ENCODE results near the gene PCDH15. TPM values are rescaled to one million over a fixed set of nuclear protein-coding genes. Genes with fewer than 3 reads are reported as not detected.

The PCDH15 gene
- total and polyA plus RNA-seq, 4 donors = 20.7 to 46.8 (median 39.1) TPM

DNA sequence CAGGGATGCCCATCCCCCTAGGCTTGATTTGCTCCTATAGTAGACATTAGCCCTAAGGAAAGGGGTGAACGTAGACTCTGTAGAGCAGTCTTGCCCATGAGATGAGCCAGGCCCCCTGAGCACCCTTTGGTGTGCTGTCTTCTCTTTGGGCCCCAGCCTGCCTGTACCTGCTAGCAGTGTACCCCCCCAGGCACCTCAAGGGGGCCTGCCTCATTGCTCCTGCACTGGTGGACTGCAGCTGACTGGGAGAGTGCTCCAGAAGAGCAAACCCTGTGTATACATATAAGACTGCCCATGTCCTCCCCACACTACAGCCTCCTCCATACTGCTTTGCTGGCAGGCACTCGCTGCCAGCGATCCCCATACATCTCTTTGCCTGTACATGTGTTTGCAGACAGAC is 206.7 kb downstream of the PCDH15 start:
- no peak overlapping the region for H3K27ac ChIP-seq (ENCODE audit: low read depth, low read length)
- H3K27me3 ChIP-seq (ENCODE audit: control insufficient read depth, insufficient read depth, low read length) = no peaks in the 10 kb centered on the region
- no peaks in the 10 kb centered on the region for H3K36me3 ChIP-seq (ENCODE audit: control insufficient read depth, insufficient read depth, low read length)
- no peaks in the 10 kb centered on the region for H3K9me3 ChIP-seq (ENCODE audit: control insufficient read depth, insufficient read depth, low read length)
- no peaks in the 10 kb centered on the region for H3K4me1 ChIP-seq (ENCODE audit: control insufficient read depth, insufficient read depth, low read length)
- 98% methylated on average over 3 of the region's 3 CpGs for WGBS (ENCODE audit: insufficient coverage)
- DNase-seq (ENCODE audit: low read depth in 4 of 6, low spot score in 6 of 6) = no peak
- H3K4me3 ChIP-seq (ENCODE audit: low read depth, low read length) = no peak overlapping the region

DNA sequence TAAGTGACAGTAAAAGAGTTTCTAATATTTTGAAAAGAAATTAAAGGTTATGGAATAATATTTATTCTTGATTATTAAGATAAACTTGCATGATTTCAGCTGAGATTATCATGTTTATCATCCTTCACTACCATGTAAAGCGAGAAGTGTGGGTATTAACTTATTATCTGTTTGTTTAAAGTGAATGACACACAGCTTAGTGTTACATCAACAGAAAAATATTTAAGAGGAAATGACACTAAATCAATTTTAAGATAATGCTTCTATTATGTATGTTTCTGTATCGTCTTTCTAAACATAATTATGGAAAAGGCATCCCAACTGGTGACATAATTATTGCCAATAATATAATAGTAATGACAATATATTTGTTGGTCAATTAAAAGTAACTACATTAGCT is 213.1 kb downstream of the PCDH15 start:
- no peaks in the 10 kb centered on the region for H3K9me3 ChIP-seq (ENCODE audit: control insufficient read depth, insufficient read depth, low read length)
- no CpG with 5 or more reads among the region's 2 CpGs for WGBS (ENCODE audit: insufficient coverage)

DNA sequence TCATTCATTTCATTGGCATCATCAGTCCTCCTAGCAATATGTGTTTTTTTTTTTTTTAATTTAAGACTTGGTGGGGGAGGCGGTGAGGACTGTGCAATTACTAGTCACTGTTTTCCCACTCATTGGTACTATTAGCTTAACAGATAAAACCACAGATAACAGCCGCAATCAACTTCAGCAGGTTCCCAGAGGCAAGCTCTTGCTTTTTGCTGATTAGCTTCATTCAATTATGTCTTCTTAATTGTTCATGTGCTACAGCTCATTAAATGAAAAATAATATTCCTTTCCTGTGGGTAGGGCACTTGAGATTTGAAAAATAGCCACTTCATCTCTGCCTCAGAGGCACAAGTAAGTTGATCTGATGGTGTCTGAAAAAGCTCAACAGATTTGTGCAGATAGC is 215.5 kb downstream of the PCDH15 start:
- Histone ChIP-seq H3K27ac (ENCODE audit: low read depth, low read length) (no peak overlapping the region), H3K36me3 (ENCODE audit: control insufficient read depth, insufficient read depth, low read length) (no peaks in the 10 kb centered on the region), H3K9me3 (ENCODE audit: control insufficient read depth, insufficient read depth, low read length) (no peaks in the 10 kb centered on the region), H3K27me3 (ENCODE audit: control insufficient read depth, insufficient read depth, low read length) (no peaks in the 10 kb centered on the region), H3K4me3 (ENCODE audit: low read depth, low read length) (no peak overlapping the region), H3K4me1 (ENCODE audit: control insufficient read depth, insufficient read depth, low read length) (no peaks in the 10 kb centered on the region)
- DNase-seq (ENCODE audit: low read depth in 4 of 6, low spot score in 6 of 6) = peak in 3 of 6 donors; percentile 4 to 91 (median 15)
- no CpG with 5 or more reads among the region's 2 CpGs for WGBS (ENCODE audit: insufficient coverage)

More for the DNA sequence above, 213.1 kb downstream of the PCDH15 start:
- DNase-seq (ENCODE audit: low read depth in 4 of 6, low spot score in 6 of 6) = no peak
- Histone ChIP-seq H3K4me1 (ENCODE audit: control insufficient read depth, insufficient read depth, low read length) (no peaks in the 10 kb centered on the region), H3K27ac (ENCODE audit: low read depth, low read length) (no peak overlapping the region), H3K27me3 (ENCODE audit: control insufficient read depth, insufficient read depth, low read length) (no peaks in the 10 kb centered on the region), H3K4me3 (ENCODE audit: low read depth, low read length) (no peak overlapping the region), H3K36me3 (ENCODE audit: control insufficient read depth, insufficient read depth, low read length) (no peaks in the 10 kb centered on the region)

DNA sequence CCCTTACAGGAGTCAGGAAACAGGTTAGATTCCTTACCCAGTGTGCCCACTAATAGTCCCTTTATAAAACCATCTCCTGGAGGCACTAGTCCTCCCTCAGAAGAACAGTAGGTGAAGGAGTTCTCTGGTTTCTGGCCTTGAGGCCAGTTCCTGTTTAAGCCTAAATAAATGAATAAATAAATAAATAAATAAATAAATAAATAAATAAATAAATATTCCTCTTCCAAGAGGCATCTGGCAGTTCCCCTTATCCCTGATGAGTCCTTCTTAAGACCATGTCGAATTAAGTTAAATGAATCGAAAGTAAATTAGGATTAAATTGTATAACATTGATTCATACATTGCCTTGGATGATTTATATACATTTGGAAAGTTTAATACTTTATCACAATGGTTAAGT is 223.3 kb downstream of the PCDH15 start:
- no peaks in the 10 kb centered on the region for H3K27me3 ChIP-seq (ENCODE audit: control insufficient read depth, insufficient read depth, low read length)
- peaks cover 2% of the 10 kb centered on the region for H3K9me3 ChIP-seq (ENCODE audit: control insufficient read depth, insufficient read depth, low read length)
- WGBS (ENCODE audit: insufficient coverage) = no CpG with 5 or more reads among the region's 2 CpGs
- DNase-seq (ENCODE audit: low read depth in 4 of 6, low spot score in 6 of 6) = no peak
- H3K27ac ChIP-seq (ENCODE audit: low read depth, low read length) = no peak overlapping the region
- H3K36me3 ChIP-seq (ENCODE audit: control insufficient read depth, insufficient read depth, low read length) = no peaks in the 10 kb centered on the region
- H3K4me3 ChIP-seq (ENCODE audit: low read depth, low read length) = no peak overlapping the region
- H3K4me1 ChIP-seq (ENCODE audit: control insufficient read depth, insufficient read depth, low read length) = no peaks in the 10 kb centered on the region

DNA sequence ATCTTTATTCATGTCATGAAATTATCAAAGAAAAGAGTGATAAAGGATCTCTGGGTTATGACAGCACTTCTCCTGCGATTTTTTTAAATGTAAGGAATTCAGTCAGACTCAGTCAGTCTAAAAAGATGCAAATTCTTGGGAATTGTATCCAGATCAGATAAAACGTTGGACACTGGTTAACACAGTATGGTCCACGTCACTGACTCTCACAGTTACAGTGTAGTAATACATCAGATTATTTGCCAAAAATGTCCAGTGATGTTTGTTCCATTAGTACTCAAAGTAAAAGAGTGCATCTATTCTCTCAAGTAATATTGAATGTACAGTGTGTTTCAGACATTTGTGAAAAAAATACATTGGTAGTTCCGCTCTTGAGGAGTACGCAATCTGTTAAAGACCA is 224.5 kb downstream of the PCDH15 start:
- no peak for DNase-seq (ENCODE audit: low read depth in 4 of 6, low spot score in 6 of 6)
- H3K9me3 ChIP-seq (ENCODE audit: control insufficient read depth, insufficient read depth, low read length) = peaks cover 2% of the 10 kb centered on the region
- H3K4me1 ChIP-seq (ENCODE audit: control insufficient read depth, insufficient read depth, low read length) = no peaks in the 10 kb centered on the region
- H3K27me3 ChIP-seq (ENCODE audit: control insufficient read depth, insufficient read depth, low read length) = no peaks in the 10 kb centered on the region
- H3K4me3 ChIP-seq (ENCODE audit: low read depth, low read length) = no peak overlapping the region
- no peak overlapping the region for H3K27ac ChIP-seq (ENCODE audit: low read depth, low read length)
- H3K36me3 ChIP-seq (ENCODE audit: control insufficient read depth, insufficient read depth, low read length) = no peaks in the 10 kb centered on the region
- WGBS (ENCODE audit: insufficient coverage) = 92% methylated on average over 3 of the region's 5 CpGs

DNA sequence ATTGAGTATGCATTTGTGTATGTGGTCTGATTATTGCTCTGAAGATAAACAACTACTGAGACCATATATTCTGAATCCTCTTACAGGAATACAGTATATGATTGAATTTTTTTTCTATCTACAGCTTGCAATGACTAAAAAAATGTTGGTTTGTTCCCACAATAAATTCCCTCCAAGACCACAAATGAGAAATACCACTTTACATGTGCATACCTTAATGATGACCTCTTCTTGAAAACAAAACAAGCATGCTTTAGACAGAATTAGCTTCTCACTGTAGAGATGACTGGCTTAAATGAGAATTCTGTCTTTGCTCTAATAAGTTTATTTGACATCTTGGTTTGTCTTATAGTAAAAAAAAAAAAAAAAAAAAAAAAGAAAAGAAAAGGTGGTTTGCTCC is 241.5 kb downstream of the PCDH15 start:
- Histone ChIP-seq H3K27ac (ENCODE audit: low read depth, low read length) (no peak overlapping the region), H3K9me3 (ENCODE audit: control insufficient read depth, insufficient read depth, low read length) (no peaks in the 10 kb centered on the region), H3K27me3 (ENCODE audit: control insufficient read depth, insufficient read depth, low read length) (no peaks in the 10 kb centered on the region), H3K36me3 (ENCODE audit: control insufficient read depth, insufficient read depth, low read length) (no peaks in the 10 kb centered on the region), H3K4me3 (ENCODE audit: low read depth, low read length) (no peak overlapping the region), H3K4me1 (ENCODE audit: control insufficient read depth, insufficient read depth, low read length) (no peaks in the 10 kb centered on the region)
- DNase-seq (ENCODE audit: low read depth in 4 of 6, low spot score in 6 of 6) = no peak

DNA sequence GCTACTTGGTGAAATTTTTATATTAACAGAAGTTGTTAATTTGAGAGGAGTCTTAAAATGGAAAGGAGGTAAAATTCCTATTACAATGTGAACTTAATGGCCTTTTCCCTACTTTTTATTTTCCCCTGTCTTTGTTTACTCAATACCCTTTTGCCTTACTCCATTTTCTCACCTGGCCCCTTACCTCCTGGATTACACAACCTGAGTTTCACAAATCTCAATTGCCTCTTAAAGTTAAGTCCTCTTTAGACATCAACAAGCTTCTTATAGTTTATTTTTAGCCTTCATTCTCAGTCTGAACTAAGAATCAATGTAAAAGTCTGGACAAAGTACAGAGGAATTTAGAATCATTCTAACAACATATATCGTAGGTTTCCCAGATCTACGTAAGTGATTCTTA is 247.0 kb downstream of the PCDH15 start:
- no peaks in the 10 kb centered on the region for H3K4me1 ChIP-seq (ENCODE audit: control insufficient read depth, insufficient read depth, low read length)
- no peaks in the 10 kb centered on the region for H3K36me3 ChIP-seq (ENCODE audit: control insufficient read depth, insufficient read depth, low read length)
- H3K4me3 ChIP-seq (ENCODE audit: low read depth, low read length) = no peak overlapping the region
- no peak for DNase-seq (ENCODE audit: low read depth in 4 of 6, low spot score in 6 of 6)
- no peaks in the 10 kb centered on the region for H3K9me3 ChIP-seq (ENCODE audit: control insufficient read depth, insufficient read depth, low read length)
- WGBS (ENCODE audit: insufficient coverage) = no CpG with 5 or more reads among the region's 2 CpGs
- H3K27me3 ChIP-seq (ENCODE audit: control insufficient read depth, insufficient read depth, low read length) = no peaks in the 10 kb centered on the region
- no peak overlapping the region for H3K27ac ChIP-seq (ENCODE audit: low read depth, low read length)

DNA sequence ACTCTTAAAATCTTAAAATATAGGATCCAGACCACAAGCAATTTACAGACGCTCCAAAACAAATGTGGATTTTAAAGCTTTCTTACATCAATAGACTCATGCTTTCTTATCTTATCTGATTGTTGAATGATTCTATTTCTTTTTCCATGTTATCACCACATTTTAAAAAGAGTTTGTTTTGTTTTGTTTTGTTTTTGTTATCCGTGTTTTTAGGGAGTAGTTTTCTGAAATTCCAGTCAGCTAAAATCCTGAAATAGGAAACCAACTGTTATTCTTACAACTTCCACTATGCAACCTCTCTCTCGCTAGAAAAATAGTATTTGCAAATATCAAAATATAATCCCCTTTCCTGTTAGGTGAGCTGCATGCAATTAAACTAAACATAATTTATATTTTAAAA is 251.0 kb downstream of the PCDH15 start:
- Histone ChIP-seq H3K36me3 (ENCODE audit: control insufficient read depth, insufficient read depth, low read length) (no peaks in the 10 kb centered on the region), H3K9me3 (ENCODE audit: control insufficient read depth, insufficient read depth, low read length) (no peaks in the 10 kb centered on the region), H3K27me3 (ENCODE audit: control insufficient read depth, insufficient read depth, low read length) (no peaks in the 10 kb centered on the region), H3K4me3 (ENCODE audit: low read depth, low read length) (no peak overlapping the region), H3K4me1 (ENCODE audit: control insufficient read depth, insufficient read depth, low read length) (no peaks in the 10 kb centered on the region), H3K27ac (ENCODE audit: low read depth, low read length) (no peak overlapping the region)
- WGBS (ENCODE audit: insufficient coverage) = no CpG with 5 or more reads among the region's 3 CpGs
- no peak for DNase-seq (ENCODE audit: low read depth in 4 of 6, low spot score in 6 of 6)

DNA sequence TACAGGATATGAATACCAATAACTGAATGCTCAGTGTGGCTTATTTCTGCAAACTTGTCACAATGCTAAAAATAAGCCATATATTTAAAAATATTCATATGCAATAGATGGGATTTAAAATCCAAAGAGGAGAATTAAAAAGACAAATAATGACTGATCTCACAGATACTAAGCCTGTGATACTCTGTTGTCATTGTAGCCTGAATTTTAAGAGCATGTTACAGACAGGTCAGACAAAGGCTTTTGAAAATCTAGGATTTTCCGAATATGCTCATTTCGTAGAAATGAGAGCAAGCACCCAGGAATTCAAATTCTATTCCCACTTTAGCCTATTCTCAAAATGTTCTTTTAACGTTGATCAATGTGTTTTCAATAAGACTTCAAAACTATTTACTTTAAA is 269.7 kb downstream of the PCDH15 start:
- Histone ChIP-seq H3K4me1 (ENCODE audit: control insufficient read depth, insufficient read depth, low read length) (no peaks in the 10 kb centered on the region), H3K27me3 (ENCODE audit: control insufficient read depth, insufficient read depth, low read length) (no peaks in the 10 kb centered on the region), H3K9me3 (ENCODE audit: control insufficient read depth, insufficient read depth, low read length) (no peaks in the 10 kb centered on the region), H3K27ac (ENCODE audit: low read depth, low read length) (no peak overlapping the region), H3K4me3 (ENCODE audit: low read depth, low read length) (no peak overlapping the region), H3K36me3 (ENCODE audit: control insufficient read depth, insufficient read depth, low read length) (no peaks in the 10 kb centered on the region)
- 100% methylated on average over 2 of the region's 3 CpGs for WGBS (ENCODE audit: insufficient coverage)
- no peak for DNase-seq (ENCODE audit: low read depth in 4 of 6, low spot score in 6 of 6)

DNA sequence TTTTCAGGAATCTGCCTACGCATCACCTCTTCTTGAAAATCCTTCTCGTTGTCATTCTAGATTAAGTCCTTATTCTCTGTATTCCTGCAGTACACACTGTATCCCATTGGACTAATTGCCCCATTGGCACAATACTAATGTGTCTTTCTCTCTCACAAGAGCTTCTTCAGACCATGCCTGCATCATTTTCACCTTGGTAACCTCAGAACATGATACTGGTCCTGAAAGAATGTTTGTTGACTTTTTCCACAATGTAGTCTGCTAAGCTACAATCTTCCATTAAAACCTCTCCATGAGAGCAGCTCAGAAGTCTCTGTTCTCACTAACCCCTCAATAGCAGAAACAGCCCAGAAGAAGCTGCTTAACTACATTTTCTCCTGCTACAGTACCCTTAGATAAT is 270.7 kb downstream of the PCDH15 start:
- no peaks in the 10 kb centered on the region for H3K4me1 ChIP-seq (ENCODE audit: control insufficient read depth, insufficient read depth, low read length)
- WGBS (ENCODE audit: insufficient coverage) = 75% methylated on average over 2 of the region's 2 CpGs

More for the DNA sequence above, 270.7 kb downstream of the PCDH15 start:
- Histone ChIP-seq H3K9me3 (ENCODE audit: control insufficient read depth, insufficient read depth, low read length) (no peaks in the 10 kb centered on the region), H3K27ac (ENCODE audit: low read depth, low read length) (no peak overlapping the region), H3K4me3 (ENCODE audit: low read depth, low read length) (no peak overlapping the region), H3K36me3 (ENCODE audit: control insufficient read depth, insufficient read depth, low read length) (no peaks in the 10 kb centered on the region), H3K27me3 (ENCODE audit: control insufficient read depth, insufficient read depth, low read length) (no peaks in the 10 kb centered on the region)
- no peak for DNase-seq (ENCODE audit: low read depth in 4 of 6, low spot score in 6 of 6)

Data from spinal cord (tissue), 10 donors.